NCI-H510A treated with DMSO at 0.1 percent for 48 hours (cell line): ENCODE results near the gene VCAM1.
"Not testable (repeated sequence)": the region's sequence is repeated elsewhere in the genome, so short reads cannot be mapped to it uniquely, and the experiment has no call there.

Source experiments
- DNase-seq: peaks from one replicate; lab custom pipeline; 2025; lab: John Stamatoyannopoulos, UW

The VCAM1 gene

GRCh38 chr1:100719490-100719889, at the start of gene VCAM1:
Gene VCAM1 (plus strand): TSS chr1:100719742. CDS start chr1:100719861, 119 bp downstream.
- DNase-seq, result no peak

GRCh38 chr1:100670083-100670482, 49.5 kb upstream of the VCAM1 start:
- no peak for DNase-seq

GRCh38 chr1:100671601-100672000, 47.9 kb upstream of the VCAM1 start:
- no peak for DNase-seq

GRCh38 chr1:100683448-100684349, 35.8 kb upstream of the VCAM1 start:
- DNase-seq, result no peak

GRCh38 chr1:100699744-100700143, 19.8 kb upstream of the VCAM1 start:
- DNase-seq, result no peak

- DNase-seq, result no peak
Observed at GRCh38 chr1:100700586-100700985, 19.0 kb upstream of the VCAM1 start.

GRCh38 chr1:100703052-100703451, 16.5 kb upstream of the VCAM1 start:
- DNase-seq, result no peak

GRCh38 chr1:100703716-100704115, 15.8 kb upstream of the VCAM1 start:
- no peak for DNase-seq

GRCh38 chr1:100704473-100704872, 15.1 kb upstream of the VCAM1 start:
- DNase-seq, result no peak

- DNase-seq, result no peak
Observed at GRCh38 chr1:100706296-100706695, 13.2 kb upstream of the VCAM1 start.

GRCh38 chr1:100706856-100707255, 12.7 kb upstream of the VCAM1 start:
- DNase-seq, result no peak

- no peak for DNase-seq
Observed at GRCh38 chr1:100708476-100709062, 11.0 kb upstream of the VCAM1 start.

GRCh38 chr1:100710906-100711682, 8.4 kb upstream of the VCAM1 start:
- DNase-seq, result no peak

- not testable (repeated sequence) for DNase-seq
Observed at GRCh38 chr1:100713027-100713426, 6.5 kb upstream of the VCAM1 start.

GRCh38 chr1:100713626-100714025, 5.9 kb upstream of the VCAM1 start:
- DNase-seq, result no peak

GRCh38 chr1:100714599-100714998, 4.9 kb upstream of the VCAM1 start:
- no peak for DNase-seq

GRCh38 chr1:100717218-100717617, 2.3 kb upstream of the VCAM1 start:
- no peak for DNase-seq

- DNase-seq, result no peak
Observed at GRCh38 chr1:100718581-100718980, 961 bp upstream of the VCAM1 start.

- no peak for DNase-seq
Observed at GRCh38 chr1:100720101-100720500, 559 bp downstream of the VCAM1 start.

GRCh38 chr1:100720751-100721150, 1.2 kb downstream of the VCAM1 start:
- no peak for DNase-seq

- no peak for DNase-seq
Observed at GRCh38 chr1:100721526-100722207, 2.1 kb downstream of the VCAM1 start.

GRCh38 chr1:100722221-100722620, 2.7 kb downstream of the VCAM1 start:
- DNase-seq, result no peak
